ENCODE data around the gene KCNQ1.

The KCNQ1 gene

GRCh38 chr11:2471048-2471803 is 26.4 kb downstream of the KCNQ1 start:
- TF ChIP-seq, protein P1, sequence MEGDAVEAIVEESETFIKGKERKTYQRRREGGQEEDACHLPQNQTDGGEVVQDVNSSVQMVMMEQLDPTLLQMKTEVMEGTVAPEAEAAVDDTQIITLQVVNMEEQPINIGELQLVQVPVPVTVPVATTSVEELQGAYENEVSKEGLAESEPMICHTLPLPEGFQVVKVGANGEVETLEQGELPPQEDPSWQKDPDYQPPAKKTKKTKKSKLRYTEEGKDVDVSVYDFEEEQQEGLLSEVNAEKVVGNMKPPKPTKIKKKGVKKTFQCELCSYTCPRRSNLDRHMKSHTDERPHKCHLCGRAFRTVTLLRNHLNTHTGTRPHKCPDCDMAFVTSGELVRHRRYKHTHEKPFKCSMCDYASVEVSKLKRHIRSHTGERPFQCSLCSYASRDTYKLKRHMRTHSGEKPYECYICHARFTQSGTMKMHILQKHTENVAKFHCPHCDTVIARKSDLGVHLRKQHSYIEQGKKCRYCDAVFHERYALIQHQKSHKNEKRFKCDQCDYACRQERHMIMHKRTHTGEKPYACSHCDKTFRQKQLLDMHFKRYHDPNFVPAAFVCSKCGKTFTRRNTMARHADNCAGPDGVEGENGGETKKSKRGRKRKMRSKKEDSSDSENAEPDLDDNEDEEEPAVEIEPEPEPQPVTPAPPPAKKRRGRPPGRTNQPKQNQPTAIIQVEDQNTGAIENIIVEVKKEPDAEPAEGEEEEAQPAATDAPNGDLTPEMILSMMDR (conservative IDR thresholded peaks at IDR 0.05) = no peak
- H3K27ac ChIP-seq = no peak overlapping the region

DNA sequence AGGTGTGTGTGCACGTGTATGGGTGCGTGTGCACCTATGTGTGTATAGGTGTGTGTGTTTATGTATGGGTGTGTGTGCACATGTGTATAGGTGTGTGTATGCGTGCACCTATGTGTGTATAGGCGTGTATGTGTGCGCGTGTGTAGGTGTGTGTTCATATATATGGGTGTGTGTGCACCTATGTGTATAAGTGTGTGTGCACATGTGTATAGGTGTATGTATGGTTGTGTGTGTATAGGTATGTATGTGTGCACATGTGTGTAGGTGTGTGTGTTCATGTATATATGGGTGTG is 26.9 kb downstream of the KCNQ1 start:
- TF ChIP-seq, protein P1 (conservative IDR thresholded peaks at IDR 0.05) = no peak
- H3K27ac ChIP-seq = no peak overlapping the region

- H3K27ac ChIP-seq = no peak overlapping the region
- TF ChIP-seq, protein P1 (conservative IDR thresholded peaks at IDR 0.05) = no peak
Observed at GRCh38 chr11:2472428-2473186, 27.8 kb downstream of the KCNQ1 start.

DNA sequence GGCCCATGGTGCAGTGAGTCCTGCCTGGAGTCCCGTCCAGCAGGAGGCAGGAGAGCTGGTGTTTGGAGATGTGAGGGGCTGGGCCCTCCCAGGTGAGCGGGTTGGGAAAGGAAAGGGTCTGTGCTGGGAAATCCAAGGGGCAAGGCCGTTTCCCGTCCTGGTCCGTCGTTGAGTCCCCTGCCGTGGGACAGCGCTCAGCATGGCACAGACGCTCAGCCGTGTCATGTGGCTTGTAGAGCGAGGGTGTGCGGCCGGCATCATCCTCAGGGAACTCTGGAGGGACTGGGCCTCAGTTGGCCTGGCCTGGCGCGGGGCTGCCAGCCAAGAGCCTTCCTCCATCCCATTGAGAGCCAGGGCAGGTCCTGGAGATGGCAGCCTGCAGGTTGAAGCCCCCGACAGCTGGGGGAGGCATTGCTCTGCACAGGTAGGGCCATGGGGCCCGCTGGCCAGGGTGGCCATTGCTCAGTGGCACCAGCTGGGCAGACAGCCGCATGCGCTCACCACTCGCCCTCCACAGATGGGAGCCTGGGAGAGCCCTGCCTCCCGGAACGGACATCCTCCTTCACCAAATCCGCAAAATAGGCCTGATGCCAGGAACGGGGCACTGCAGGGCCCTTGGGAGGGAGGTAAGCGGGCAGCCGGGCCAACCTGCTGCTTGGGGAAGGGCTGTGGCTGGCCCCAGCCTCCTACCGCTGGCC is 28.7 kb downstream of the KCNQ1 start:
- no peak overlapping the region for H3K27ac ChIP-seq
- TF ChIP-seq, protein P1 (conservative IDR thresholded peaks at IDR 0.05) = no peak

DNA sequence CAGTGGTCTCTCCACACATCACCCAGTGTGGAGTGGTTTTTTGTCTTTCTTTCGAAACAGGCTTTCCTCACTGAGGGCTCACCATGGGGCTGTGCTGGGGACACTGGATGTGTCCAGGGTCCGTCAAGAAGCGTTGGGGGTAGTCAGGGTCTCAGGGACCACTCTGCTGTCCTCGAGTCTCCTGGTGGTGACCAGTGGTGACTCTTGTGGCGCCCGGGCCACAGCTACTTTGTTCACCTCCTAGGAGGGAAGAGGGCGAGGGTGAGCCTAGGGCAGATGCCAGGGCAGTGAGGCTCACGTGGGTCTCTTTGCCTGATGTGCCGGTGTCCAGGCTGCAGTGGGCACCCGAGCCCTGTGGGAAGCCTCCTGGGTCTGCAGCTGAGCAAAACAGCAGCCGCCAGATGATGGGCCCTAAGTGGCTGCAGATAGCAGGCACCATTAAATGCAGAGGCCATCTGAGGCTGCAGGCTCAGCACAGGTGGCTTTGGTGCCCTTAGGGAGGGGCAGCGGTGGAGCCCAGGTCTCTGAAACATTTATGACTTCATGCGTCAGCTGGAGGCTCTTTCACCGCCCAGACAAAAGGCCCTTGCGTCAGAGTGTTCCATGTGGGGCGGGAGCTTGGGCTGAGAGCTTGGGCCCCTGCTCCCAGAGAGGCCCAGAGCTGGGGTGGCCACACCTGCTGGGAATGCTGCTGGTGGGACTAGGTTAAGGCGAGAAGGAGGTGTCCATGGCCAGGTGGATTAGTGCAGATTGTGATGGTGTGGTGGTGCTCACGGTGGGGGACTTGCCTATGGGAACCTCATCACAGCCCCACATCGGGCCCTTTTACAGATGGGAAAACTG is 29.5 kb downstream of the KCNQ1 start:
- H3K27ac ChIP-seq = no peak overlapping the region
- TF ChIP-seq, protein P1 (conservative IDR thresholded peaks at IDR 0.05) = no peak

- TF ChIP-seq, protein P1 (conservative IDR thresholded peaks at IDR 0.05) = no peak
- H3K27ac ChIP-seq = no peak overlapping the region
Observed at GRCh38 chr11:2475136-2475918, 30.5 kb downstream of the KCNQ1 start.

Measured in VCaP (cell line).